Activated naive CD4-positive, alpha-beta T cell treated with anti-CD3 and anti-CD28 coated beads, Interleukin-2, amount 50 U/mL, for 24 hours (primary cell): ENCODE measurements around the gene EIF4G3.

Experiments
- H3K27ac Mint-ChIP-seq: one replicate; pipeline ENCODE4 v1.8.0; 2021; ENCODE audit warnings: mild to moderate bottlenecking, mixed read lengths
- H3K27me3 Mint-ChIP-seq: one replicate; pipeline ENCODE4 v1.8.0; 2021; ENCODE audit warnings: mixed read lengths
- H3K36me3 Mint-ChIP-seq: one replicate; pipeline ENCODE4 v1.8.0; 2021; ENCODE audit warnings: mixed read lengths
- H3K4me1 Mint-ChIP-seq: one replicate; pipeline ENCODE4 v1.8.0; 2021; ENCODE audit warnings: mixed read lengths
- H3K4me3 Mint-ChIP-seq: one replicate; pipeline ENCODE4 v1.8.0; 2021; ENCODE audit warnings: mild to moderate bottlenecking, mixed read lengths
- H3K9me3 Mint-ChIP-seq: one replicate; pipeline ENCODE4 v1.8.0; 2021; ENCODE audit warnings: mixed read lengths

EIF4G3 gene

DNA sequence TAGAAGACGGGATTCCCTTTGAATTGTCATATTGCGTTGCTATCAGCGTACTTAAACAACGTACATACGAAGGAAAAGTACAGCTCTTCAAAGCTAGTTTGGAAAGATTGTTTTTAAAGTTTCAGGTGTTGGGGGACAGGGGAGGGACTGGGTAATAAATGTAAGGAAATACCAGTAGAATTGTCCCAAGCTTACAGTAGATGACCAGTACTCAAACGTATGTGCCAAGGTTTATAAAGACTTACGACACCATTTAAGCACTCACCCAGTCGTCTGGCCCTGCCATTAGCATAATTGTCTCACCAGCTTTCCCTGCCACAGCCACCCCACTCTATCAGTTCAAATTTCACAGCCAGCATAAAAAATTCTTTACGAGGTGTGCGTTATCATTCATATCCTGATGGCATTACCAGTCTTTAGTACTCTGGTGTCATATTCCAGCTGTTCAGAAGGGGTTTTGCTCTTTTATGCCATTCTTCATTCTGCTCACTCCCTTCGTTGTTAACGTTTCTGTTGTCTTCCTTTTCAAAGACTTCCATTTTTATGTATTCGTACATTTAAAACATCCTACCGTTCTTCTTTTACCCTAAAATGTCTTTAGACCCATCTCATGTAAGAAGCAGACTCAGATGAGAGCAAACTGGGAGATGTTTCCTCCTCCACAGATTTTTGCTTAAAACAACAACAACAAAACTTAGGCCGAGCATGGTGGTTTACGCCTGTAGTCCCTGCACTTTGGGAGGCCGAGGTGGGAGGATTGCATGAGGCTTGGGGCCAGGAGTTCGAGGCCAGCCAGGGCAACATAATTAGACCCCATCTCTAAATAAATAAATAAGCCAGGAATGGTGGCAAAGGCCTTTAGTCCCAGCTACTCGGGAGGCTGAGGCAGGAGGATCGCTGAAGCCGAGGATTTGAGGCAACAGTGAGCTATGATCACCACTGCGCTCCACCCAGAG lies 388.6 kb downstream of the EIF4G3 start:
- H3K4me3 Mint-ChIP-seq, result peak overlapping the region; percentile 92
- H3K9me3 Mint-ChIP-seq, result no peaks in the 10 kb centered on the region
- no peaks in the 10 kb centered on the region for H3K27me3 Mint-ChIP-seq
- H3K27ac Mint-ChIP-seq, result peak overlapping the region; percentile 96
- H3K36me3 Mint-ChIP-seq, result no peaks in the 10 kb centered on the region
- peaks cover 27% of the 10 kb centered on the region for H3K4me1 Mint-ChIP-seq

DNA sequence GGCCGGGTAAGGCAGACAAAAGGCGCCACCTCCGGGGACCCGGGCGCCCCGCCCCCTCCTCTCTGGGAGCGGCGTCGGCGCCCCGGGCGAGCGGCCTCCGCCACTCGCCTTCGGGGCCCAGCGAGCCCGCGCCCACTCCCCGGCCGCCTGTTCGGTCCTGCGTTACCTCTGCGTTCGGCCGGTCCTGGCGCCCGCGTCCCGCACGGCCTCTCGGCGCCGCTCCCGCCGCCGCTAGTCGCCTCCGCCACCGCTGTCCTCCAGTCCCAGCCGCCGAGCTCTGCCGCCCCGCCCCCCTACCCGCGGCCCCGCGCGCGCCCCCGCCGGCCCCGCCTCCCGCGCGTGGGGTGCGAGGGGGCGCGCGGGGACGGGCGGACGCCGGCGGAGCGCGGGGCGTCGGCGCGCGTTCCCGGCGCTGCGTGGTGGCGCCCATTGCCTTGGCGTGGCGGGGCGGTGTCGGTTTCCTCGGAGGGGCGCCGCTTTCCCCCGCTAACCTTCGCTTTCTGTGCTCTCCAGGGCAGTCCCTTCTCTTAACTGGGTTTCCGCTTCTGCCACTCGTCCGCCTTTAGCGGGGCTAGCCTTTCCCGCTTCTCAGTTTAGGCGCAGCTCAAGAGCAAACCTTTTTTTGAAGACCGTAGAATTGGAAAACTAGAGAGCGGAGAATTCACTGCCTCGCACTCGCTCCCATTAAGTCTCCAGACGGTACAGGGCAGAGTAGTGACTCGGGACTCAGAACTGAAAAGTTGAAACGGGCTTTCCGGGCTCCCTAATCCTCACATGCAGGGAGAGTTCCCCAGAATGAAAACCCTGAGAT lies 389.5 kb downstream of the EIF4G3 start, which contains the start of gene HP1BP3:
Gene HP1BP3 (minus strand): TSS at position 279 of the 811 bp plus-strand sequence. CDS start 6,867 bp downstream, outside the sequence.
- Mint-ChIP-seq H3K27ac (peak within 1 kb of the TSS; percentile 96), H3K9me3 (no peaks in the 10 kb centered on the region), H3K4me1 (peaks cover 31% of the 10 kb centered on the region), H3K27me3 (no peaks in the 10 kb centered on the region), H3K36me3 (no peaks in the 10 kb centered on the region), H3K4me3 (peak within 1 kb of the TSS; percentile 93)

DNA sequence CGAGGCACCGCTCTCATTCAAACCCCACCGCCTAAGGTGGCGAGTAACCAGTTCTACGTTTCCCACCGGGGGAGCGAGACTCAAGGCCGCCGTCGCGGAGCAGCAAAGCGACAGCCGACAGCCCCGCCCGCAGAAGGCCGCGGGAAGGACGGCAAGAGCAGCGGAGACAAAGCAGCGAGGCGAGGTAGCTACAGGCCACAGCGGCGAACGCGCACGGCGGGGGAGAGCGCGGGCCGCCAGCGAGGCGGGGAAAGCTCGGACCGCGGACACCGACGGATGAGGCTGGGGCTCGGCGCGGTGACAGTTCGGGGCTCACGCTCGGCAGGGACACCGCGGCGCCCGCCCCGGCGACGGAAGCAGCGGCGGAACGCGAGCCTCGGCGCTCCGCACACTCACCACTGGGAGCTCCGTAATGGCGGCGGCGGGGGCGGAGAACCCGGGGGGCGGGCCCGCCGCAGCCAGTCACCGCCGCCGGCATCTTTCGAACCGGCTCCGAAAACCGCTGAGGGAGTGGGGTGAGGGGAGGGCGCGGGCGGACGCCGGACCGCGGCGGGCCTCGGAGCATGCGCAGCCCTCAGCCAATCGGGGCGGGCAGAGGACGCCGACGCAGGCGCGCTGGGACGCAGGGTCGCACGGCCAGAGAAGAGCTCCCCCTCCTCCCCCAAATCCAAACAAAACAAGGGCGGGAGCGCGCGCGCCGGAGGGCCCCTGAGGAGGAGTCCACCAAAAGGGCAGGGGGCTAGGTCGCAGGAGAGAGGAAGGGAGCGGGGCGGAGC lies 390.3 kb downstream of the EIF4G3 start:
- Mint-ChIP-seq H3K27me3 (no peaks in the 10 kb centered on the region), H3K27ac (peak overlapping the region; percentile 86), H3K36me3 (no peaks in the 10 kb centered on the region), H3K9me3 (no peaks in the 10 kb centered on the region), H3K4me3 (peak overlapping the region; percentile 93), H3K4me1 (peaks cover 31% of the 10 kb centered on the region)

GRCh38 chr1:20785907-20786252 lies 390.8 kb downstream of the EIF4G3 start:
- H3K4me1 Mint-ChIP-seq, result peaks cover 37% of the 10 kb centered on the region
- no peaks in the 10 kb centered on the region for H3K36me3 Mint-ChIP-seq

DNA sequence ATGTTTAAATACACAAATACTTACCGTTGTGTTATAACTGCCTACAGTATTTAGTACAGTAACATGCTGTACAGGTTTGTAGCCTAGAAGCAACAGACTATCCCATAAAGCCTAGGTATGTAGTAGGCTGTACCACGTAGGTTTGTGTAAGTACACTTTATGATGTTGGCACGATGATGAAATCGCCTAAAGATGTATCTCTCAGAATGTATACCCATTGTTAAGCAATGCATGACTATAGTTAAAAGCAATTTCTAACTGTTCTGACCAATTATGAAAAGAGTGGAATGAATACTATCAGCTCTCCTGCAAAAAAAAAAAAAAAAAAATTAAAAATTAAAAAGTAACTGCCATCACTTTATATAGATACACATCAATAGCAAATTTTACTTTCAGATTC lies 401.0 kb downstream of the EIF4G3 start:
- Mint-ChIP-seq H3K4me3 (no peak overlapping the region), H3K27ac (no peak overlapping the region), H3K4me1 (peaks cover 37% of the 10 kb centered on the region), H3K9me3 (no peaks in the 10 kb centered on the region), H3K27me3 (no peaks in the 10 kb centered on the region), H3K36me3 (peaks cover 14% of the 10 kb centered on the region)

More at GRCh38 chr1:20785907-20786252, 390.8 kb downstream of the EIF4G3 start:
- H3K27me3 Mint-ChIP-seq, result no peaks in the 10 kb centered on the region
- peak overlapping the region; percentile 86 for H3K27ac Mint-ChIP-seq
- peak overlapping the region; percentile 93 for H3K4me3 Mint-ChIP-seq
- H3K9me3 Mint-ChIP-seq, result no peaks in the 10 kb centered on the region

GRCh38 chr1:20771780-20772179 lies 404.9 kb downstream of the EIF4G3 start:
- H3K4me1 Mint-ChIP-seq, result peaks cover 12% of the 10 kb centered on the region
- peak overlapping the region; percentile 17 for H3K27ac Mint-ChIP-seq
- peaks cover 12% of the 10 kb centered on the region for H3K36me3 Mint-ChIP-seq

DNA sequence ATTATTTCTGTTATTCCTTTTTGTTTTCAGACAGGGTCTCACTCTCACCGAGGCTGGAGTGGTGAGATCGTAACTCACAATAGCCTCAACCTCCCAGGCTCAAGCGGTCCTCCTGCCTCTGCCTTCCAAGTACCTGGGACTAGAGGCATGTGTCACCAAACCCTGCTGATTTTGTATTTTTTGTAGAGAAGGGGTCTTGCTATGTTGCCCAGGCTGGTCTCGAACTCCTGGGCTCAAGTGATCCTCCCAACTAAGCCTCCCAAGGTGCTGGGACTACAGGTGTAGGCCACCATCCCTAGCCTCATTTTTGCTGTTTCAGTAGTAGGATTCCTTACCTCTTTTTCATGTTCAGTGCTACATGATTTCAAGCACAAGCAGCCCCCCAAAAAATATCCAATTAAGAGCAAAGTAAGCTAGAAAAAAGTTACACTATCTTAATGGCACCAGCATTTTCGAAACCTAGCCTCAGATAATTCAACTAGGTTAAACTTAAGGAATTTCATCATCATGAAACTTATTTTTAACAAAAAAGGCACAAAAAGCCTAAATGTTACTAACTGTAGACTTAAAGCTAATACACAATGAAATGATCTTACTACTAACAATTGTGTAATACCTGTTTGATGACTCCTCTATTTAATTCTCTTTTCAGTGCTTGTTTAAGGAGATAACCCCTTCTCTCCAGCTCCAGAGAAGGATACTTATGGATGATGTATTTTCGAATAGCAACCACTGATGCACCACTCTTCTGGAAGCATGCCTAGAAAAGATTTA lies 406.2 kb downstream of the EIF4G3 start:
- Mint-ChIP-seq H3K27ac (peak overlapping the region; percentile 55), H3K27me3 (no peaks in the 10 kb centered on the region), H3K9me3 (no peaks in the 10 kb centered on the region)

More at GRCh38 chr1:20771780-20772179, 404.9 kb downstream of the EIF4G3 start:
- Mint-ChIP-seq H3K27me3 (no peaks in the 10 kb centered on the region), H3K9me3 (no peaks in the 10 kb centered on the region), H3K4me3 (no peak overlapping the region)

DNA sequence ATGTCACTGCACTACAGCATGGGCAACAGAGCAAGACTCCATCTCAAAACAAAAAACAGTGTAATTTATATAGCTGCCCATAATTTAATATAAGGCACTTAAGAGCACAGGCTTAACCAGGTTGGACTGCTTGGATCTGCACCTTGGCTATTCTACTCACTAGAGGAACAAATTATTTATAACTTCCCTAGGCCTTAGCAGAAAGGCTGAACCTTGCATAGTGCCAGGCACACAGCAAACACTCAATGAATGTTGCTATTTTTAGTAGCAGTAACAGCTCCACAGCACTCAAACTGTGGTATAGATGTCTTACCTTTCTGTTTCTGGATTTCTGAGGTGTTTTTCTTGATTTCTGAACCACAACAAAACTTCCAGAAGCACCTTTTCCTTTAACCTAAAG lies 409.4 kb downstream of the EIF4G3 start:
- Mint-ChIP-seq H3K4me1 (no peaks in the 10 kb centered on the region), H3K27ac (no peak overlapping the region), H3K36me3 (peaks cover 15% of the 10 kb centered on the region), H3K9me3 (no peaks in the 10 kb centered on the region), H3K4me3 (no peak overlapping the region), H3K27me3 (no peaks in the 10 kb centered on the region)

More for the DNA sequence above, 406.2 kb downstream of the EIF4G3 start:
- Mint-ChIP-seq H3K4me1 (peaks cover 3% of the 10 kb centered on the region), H3K4me3 (no peak overlapping the region), H3K36me3 (peaks cover 13% of the 10 kb centered on the region)

- no peaks in the 10 kb centered on the region for H3K9me3 Mint-ChIP-seq
Observed at GRCh38 chr1:20763417-20763816, 413.3 kb downstream of the EIF4G3 start.

GRCh38 chr1:20760322-20760721 lies 416.4 kb downstream of the EIF4G3 start:
- Mint-ChIP-seq H3K27ac (no peak overlapping the region), H3K4me1 (no peaks in the 10 kb centered on the region), H3K4me3 (no peak overlapping the region), H3K36me3 (peaks cover 19% of the 10 kb centered on the region), H3K9me3 (no peaks in the 10 kb centered on the region), H3K27me3 (no peaks in the 10 kb centered on the region)

More at GRCh38 chr1:20763417-20763816, 413.3 kb downstream of the EIF4G3 start:
- no peaks in the 10 kb centered on the region for H3K27me3 Mint-ChIP-seq
- H3K4me3 Mint-ChIP-seq, result no peak overlapping the region
- no peaks in the 10 kb centered on the region for H3K4me1 Mint-ChIP-seq
- peak overlapping the region; percentile 65 for H3K27ac Mint-ChIP-seq
- peaks cover 18% of the 10 kb centered on the region for H3K36me3 Mint-ChIP-seq
